ENCODE measurements around the gene NRROS. TPM values are rescaled to one million over a fixed set of nuclear protein-coding genes. Genes with fewer than 3 reads are reported as not detected.

Gene NRROS
- total RNA-seq, 2 experiments from 2014 or later = 16.2 to 17.0 TPM

GRCh38 chr3:196659901-196660351 is 20.4 kb downstream of the NRROS start:
- no peaks in the 10 kb centered on the region for H3K9me3 Mint-ChIP-seq
- no peak overlapping the region for H3K4me3 Mint-ChIP-seq
- no peaks in the 10 kb centered on the region for H3K4me1 Mint-ChIP-seq
- POLR2A ChIA-PET = no interaction called here
- H3K27me3 Mint-ChIP-seq = no peaks in the 10 kb centered on the region
- DNase-seq (no peak), ATAC-seq (ENCODE audit: low read depth) (no peak)
- peaks cover 10% of the 10 kb centered on the region for H3K36me3 Mint-ChIP-seq
- no peak overlapping the region for H3K27ac Mint-ChIP-seq

- Mint-ChIP-seq H3K27ac (no peak overlapping the region), H3K9me3 (no peaks in the 10 kb centered on the region), H3K27me3 (no peaks in the 10 kb centered on the region), H3K36me3 (peaks cover 8% of the 10 kb centered on the region), H3K4me3 (no peak overlapping the region), H3K4me1 (no peaks in the 10 kb centered on the region)
- no peak for DNase-seq
- POLR2A ChIA-PET = no interaction called here
- no peak for ATAC-seq (ENCODE audit: low read depth)
Observed at GRCh38 chr3:196660381-196661166, 21.1 kb downstream of the NRROS start.

- Mint-ChIP-seq H3K9me3 (no peaks in the 10 kb centered on the region), H3K4me3 (no peak overlapping the region), H3K36me3 (peaks cover 8% of the 10 kb centered on the region), H3K27ac (no peak overlapping the region), H3K27me3 (no peaks in the 10 kb centered on the region), H3K4me1 (peaks cover 1% of the 10 kb centered on the region)
- DNase-seq (no peak), ATAC-seq (ENCODE audit: low read depth) (no peak)
- POLR2A ChIA-PET = no interaction called here
Observed at GRCh38 chr3:196661400-196661799, 21.9 kb downstream of the NRROS start.

GRCh38 chr3:196662033-196662432 is 22.5 kb downstream of the NRROS start:
- POLR2A ChIA-PET = no interaction called here
- peaks cover 8% of the 10 kb centered on the region for H3K36me3 Mint-ChIP-seq
- DNase-seq = no peak
- H3K27ac Mint-ChIP-seq = no peak overlapping the region
- H3K27me3 Mint-ChIP-seq = peaks cover 1% of the 10 kb centered on the region
- H3K4me1 Mint-ChIP-seq = peaks cover 1% of the 10 kb centered on the region
- no peak overlapping the region for H3K4me3 Mint-ChIP-seq
- ATAC-seq (ENCODE audit: low read depth) = no peak
- H3K9me3 Mint-ChIP-seq = no peaks in the 10 kb centered on the region

- no peaks in the 10 kb centered on the region for H3K9me3 Mint-ChIP-seq
- H3K27ac Mint-ChIP-seq = no peak overlapping the region
- DNase-seq = no peak
- ATAC-seq (ENCODE audit: low read depth) = no peak
- H3K4me1 Mint-ChIP-seq = peaks cover 1% of the 10 kb centered on the region
- peaks cover 1% of the 10 kb centered on the region for H3K27me3 Mint-ChIP-seq
- peaks cover 8% of the 10 kb centered on the region for H3K36me3 Mint-ChIP-seq
- no peak overlapping the region for H3K4me3 Mint-ChIP-seq
- POLR2A ChIA-PET = no interaction called here
Observed at GRCh38 chr3:196662711-196663571, 23.4 kb downstream of the NRROS start.

- ATAC-seq (ENCODE audit: low read depth) (no peak), DNase-seq (no peak)
- Mint-ChIP-seq H3K4me3 (no peak overlapping the region), H3K27me3 (peaks cover 4% of the 10 kb centered on the region), H3K36me3 (peaks cover 2% of the 10 kb centered on the region), H3K27ac (no peak overlapping the region), H3K4me1 (peaks cover 5% of the 10 kb centered on the region), H3K9me3 (no peaks in the 10 kb centered on the region)
- POLR2A ChIA-PET = no interaction called here
Observed at GRCh38 chr3:196666001-196666867, 26.7 kb downstream of the NRROS start.

- H3K9me3 Mint-ChIP-seq = no peaks in the 10 kb centered on the region
- H3K27me3 Mint-ChIP-seq = peaks cover 8% of the 10 kb centered on the region
- H3K4me3 Mint-ChIP-seq = no peak overlapping the region
- peaks cover 2% of the 10 kb centered on the region for H3K36me3 Mint-ChIP-seq
- ATAC-seq (ENCODE audit: low read depth) (no peak), DNase-seq (no peak)
- H3K4me1 Mint-ChIP-seq = peaks cover 5% of the 10 kb centered on the region
- POLR2A ChIA-PET = no interaction called here
- no peak overlapping the region for H3K27ac Mint-ChIP-seq
Observed at GRCh38 chr3:196667056-196667825, 27.7 kb downstream of the NRROS start.

- Mint-ChIP-seq H3K4me1 (peaks cover 5% of the 10 kb centered on the region), H3K36me3 (peaks cover 3% of the 10 kb centered on the region), H3K9me3 (no peaks in the 10 kb centered on the region), H3K27me3 (peaks cover 8% of the 10 kb centered on the region), H3K27ac (no peak overlapping the region), H3K4me3 (no peak overlapping the region)
- POLR2A ChIA-PET = no interaction called here
- ATAC-seq (ENCODE audit: low read depth) = no peak
- DNase-seq = no peak
Observed at GRCh38 chr3:196670339-196670738, 30.8 kb downstream of the NRROS start.

- no peak for ATAC-seq (ENCODE audit: low read depth)
- DNase-seq = no peak
- Mint-ChIP-seq H3K9me3 (no peaks in the 10 kb centered on the region), H3K27me3 (peaks cover 8% of the 10 kb centered on the region), H3K36me3 (peaks cover 3% of the 10 kb centered on the region), H3K27ac (no peak overlapping the region), H3K4me1 (peaks cover 9% of the 10 kb centered on the region), H3K4me3 (no peak overlapping the region)
- POLR2A ChIA-PET = no interaction called here
Observed at GRCh38 chr3:196673632-196674031, 34.1 kb downstream of the NRROS start.

- Mint-ChIP-seq H3K36me3 (peaks cover 4% of the 10 kb centered on the region), H3K27me3 (peaks cover 15% of the 10 kb centered on the region), H3K4me3 (no peak overlapping the region), H3K9me3 (peaks cover 1% of the 10 kb centered on the region), H3K4me1 (peaks cover 5% of the 10 kb centered on the region), H3K27ac (no peak overlapping the region)
- ATAC-seq (ENCODE audit: low read depth) = no peak
- POLR2A ChIA-PET = interaction anchor here (1.1 kb wide), 1 partner anchor 79 kb away, joined by 3 read pairs; no protein-coding TSS in a partner anchor
- no peak for DNase-seq
Observed at GRCh38 chr3:196677353-196677752, 37.9 kb downstream of the NRROS start.

GRCh38 chr3:196677931-196678330 is 38.4 kb downstream of the NRROS start:
- H3K9me3 Mint-ChIP-seq = peaks cover 2% of the 10 kb centered on the region
- POLR2A ChIA-PET = interaction anchor here (1.1 kb wide), 1 partner anchor 80 kb away, joined by 3 read pairs; no protein-coding TSS in a partner anchor
- H3K4me3 Mint-ChIP-seq = no peak overlapping the region
- peaks cover 6% of the 10 kb centered on the region for H3K36me3 Mint-ChIP-seq
- H3K27me3 Mint-ChIP-seq = peaks cover 15% of the 10 kb centered on the region
- ATAC-seq (ENCODE audit: low read depth) = no peak
- H3K27ac Mint-ChIP-seq = no peak overlapping the region
- no peak for DNase-seq
- peaks cover 5% of the 10 kb centered on the region for H3K4me1 Mint-ChIP-seq

- Mint-ChIP-seq H3K27ac (peak overlapping the region; percentile 4), H3K9me3 (peaks cover 2% of the 10 kb centered on the region), H3K4me1 (peaks cover 19% of the 10 kb centered on the region), H3K4me3 (peak overlapping the region; percentile 18), H3K27me3 (peaks cover 8% of the 10 kb centered on the region), H3K36me3 (peaks cover 5% of the 10 kb centered on the region)
- DNase-seq (peak; percentile 60), ATAC-seq (ENCODE audit: low read depth) (peak; percentile 94)
- POLR2A ChIA-PET = interaction anchor here (1.0 to 2.3 kb wide), 2 partner anchors 75 to 101 kb away, joined by 3 to 17 read pairs; no protein-coding TSS in a partner anchor
Observed at GRCh38 chr3:196684548-196685407, 45.3 kb downstream of the NRROS start.
